Upper lobe of left lung (tissue), 4 donors: ENCODE data around the gene LRP11.

Experiments
- POLR2A ChIP-seq, 4 donors: fragments of 450-650 bp; IDR thresholded peaks; one replicate each; pipeline ENCODE4 v1.5.1; 2016 to 2017; ENCODE audit warnings: antibody characterized with exemption in 4 of 4, mild to moderate bottlenecking in 2 of 4
- POLR2AphosphoS5 ChIP-seq, 2 donors: sonication (generic); formaldehyde crosslinking; IDR thresholded peaks; one replicate each; pipeline ENCODE4 v1.5.1; 2017; ENCODE audit warnings: antibody characterized with exemption in 2 of 2
- TF ChIP-seq, protein P1 (sequence below), 6 experiments: fragments of 450-650 bp in 4 of 6; fragments of 200-600 bp in 2 of 6; sonication (generic) in 2 of 6; IDR thresholded peaks; one replicate each; pipeline ENCODE4 v1.5.1; 2016 to 2019; ENCODE audit warnings: antibody characterized with exemption in 6 of 6

DNA sequence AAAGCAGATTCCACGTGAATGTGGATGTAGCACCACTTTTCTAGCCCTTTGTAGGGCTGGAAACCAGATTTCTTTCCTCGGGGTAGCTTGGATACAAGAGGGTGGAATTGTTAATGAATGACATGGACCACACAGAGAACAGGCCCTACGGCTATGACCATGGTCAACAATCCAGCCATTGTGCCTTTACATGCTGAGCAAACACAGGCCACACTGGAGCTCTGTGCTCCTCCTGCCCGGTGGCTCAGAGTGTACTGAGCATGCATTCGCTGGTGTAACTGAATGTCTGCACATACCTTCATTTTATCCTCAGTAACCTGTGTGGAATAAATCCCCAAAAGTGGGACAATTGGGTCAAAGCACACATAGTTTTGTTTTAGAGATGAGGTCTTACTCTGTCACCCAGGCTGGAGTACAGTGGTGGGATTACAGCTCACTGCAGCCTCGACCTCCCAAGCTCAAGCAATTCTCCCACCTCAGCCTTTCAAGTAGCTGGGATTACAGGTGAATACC is 32.8 kb downstream of the LRP11 start:
- TF ChIP-seq, protein P1, sequence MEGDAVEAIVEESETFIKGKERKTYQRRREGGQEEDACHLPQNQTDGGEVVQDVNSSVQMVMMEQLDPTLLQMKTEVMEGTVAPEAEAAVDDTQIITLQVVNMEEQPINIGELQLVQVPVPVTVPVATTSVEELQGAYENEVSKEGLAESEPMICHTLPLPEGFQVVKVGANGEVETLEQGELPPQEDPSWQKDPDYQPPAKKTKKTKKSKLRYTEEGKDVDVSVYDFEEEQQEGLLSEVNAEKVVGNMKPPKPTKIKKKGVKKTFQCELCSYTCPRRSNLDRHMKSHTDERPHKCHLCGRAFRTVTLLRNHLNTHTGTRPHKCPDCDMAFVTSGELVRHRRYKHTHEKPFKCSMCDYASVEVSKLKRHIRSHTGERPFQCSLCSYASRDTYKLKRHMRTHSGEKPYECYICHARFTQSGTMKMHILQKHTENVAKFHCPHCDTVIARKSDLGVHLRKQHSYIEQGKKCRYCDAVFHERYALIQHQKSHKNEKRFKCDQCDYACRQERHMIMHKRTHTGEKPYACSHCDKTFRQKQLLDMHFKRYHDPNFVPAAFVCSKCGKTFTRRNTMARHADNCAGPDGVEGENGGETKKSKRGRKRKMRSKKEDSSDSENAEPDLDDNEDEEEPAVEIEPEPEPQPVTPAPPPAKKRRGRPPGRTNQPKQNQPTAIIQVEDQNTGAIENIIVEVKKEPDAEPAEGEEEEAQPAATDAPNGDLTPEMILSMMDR (IDR thresholded peaks at IDR 0.05) = no peak
- TF ChIP-seq POLR2AphosphoS5 (IDR thresholded peaks at IDR 0.05) = no peak
- no peak for TF ChIP-seq POLR2A (IDR thresholded peaks at IDR 0.05)
